BJ (cell line): ENCODE results near the gene KIFAP3. TPM values are rescaled to one million over a fixed set of nuclear protein-coding genes. Genes with fewer than 3 reads are reported as not detected.
"Not testable (repeated sequence)": the region's sequence is repeated elsewhere in the genome, so short reads cannot be mapped to it uniquely, and the experiment has no call there.

Experiments used
- CTCF ChIA-PET: fragments of 350-600 bp; formaldehyde crosslinking; extraction: SDS; loops from one replicate; lab custom pipeline; 2021; ENCODE audit warnings: antibody characterized with exemption, inconsistent platforms; lab: Yijun Ruan, JAX
- POLR2A ChIA-PET: fragments of 300-600 bp; sonication (Branson Sonifier 250); formaldehyde crosslinking; extraction: SDS; loops from one replicate; lab custom pipeline; 2021; ENCODE audit warnings: antibody characterized with exemption; lab: Charles Lee
- DNase-seq: peaks from one replicate; pipeline ENCODE4 v3.0.0-alpha.2; 2011; ENCODE audit warnings: low read depth
- H3K27me3 ChIP-seq: 2 replicates; pipeline ENCODE4 v1.6.0; 2011; ENCODE audit warnings: low read length; ENCODE audit not compliant: control insufficient read depth, insufficient read depth
- H3K36me3 ChIP-seq: 2 replicates; pipeline ENCODE4 v1.5.1; 2011; ENCODE audit warnings: low read length; ENCODE audit not compliant: control insufficient read depth, insufficient read depth
- H3K4me3 ChIP-seq: 2 replicates; pipeline ENCODE4 v1.5.1; 2011; ENCODE audit warnings: low read depth, mild to moderate bottlenecking, control low read depth, low read length
- CTCF ChIP-seq: IDR thresholded peaks from 2 replicates; pipeline ENCODE4 v1.5.1; 2011; ENCODE audit warnings: low read depth, mild to moderate bottlenecking, control low read depth, inconsistent platforms, low read length, moderate library complexity; ENCODE audit not compliant: insufficient read depth
- polyA plus RNA-seq: library from polyadenylated mRNA; depleted of rRNA; stranded (reverse); fragments of >200 nt; gene quantifications from 2 replicates; pipeline ENCODE4 v1.2.3, GENCODE V29; 2011

KIFAP3 gene
- polyA plus RNA-seq, 1 experiment, result 6.1 TPM

- no peaks in the 10 kb centered on the region for H3K36me3 ChIP-seq
- no peaks in the 10 kb centered on the region for H3K27me3 ChIP-seq
- no peak for TF ChIP-seq CTCF
- H3K4me3 ChIP-seq, result no peak overlapping the region
- ChIA-PET POLR2A (no interaction called here), CTCF (no interaction called here)
- DNase-seq, result no peak
Measured at GRCh38 chr1:170017478-170017877, 57.0 kb downstream of the KIFAP3 start.

- ChIA-PET POLR2A (no interaction called here), CTCF (no interaction called here)
- no peak for TF ChIP-seq CTCF
- no peak overlapping the region for H3K4me3 ChIP-seq
- no peak for DNase-seq
- no peaks in the 10 kb centered on the region for H3K27me3 ChIP-seq
- H3K36me3 ChIP-seq, result no peaks in the 10 kb centered on the region
Measured at GRCh38 chr1:170012920-170013319, 61.6 kb downstream of the KIFAP3 start.

GRCh38 chr1:170010443-170010842, 64.1 kb downstream of the KIFAP3 start:
- no peaks in the 10 kb centered on the region for H3K27me3 ChIP-seq
- DNase-seq, result peak; percentile 9
- no peaks in the 10 kb centered on the region for H3K36me3 ChIP-seq
- ChIA-PET CTCF (interaction anchor here (0.6 to 1.9 kb wide), 3 partner anchors 64 to 754 kb away, joined by 4 to 7 read pairs (median 5); partner anchors contain the start of gene KIFAP3), POLR2A (no interaction called here)
- TF ChIP-seq CTCF, result peak; percentile 53
- H3K4me3 ChIP-seq, result no peak overlapping the region

GRCh38 chr1:170009551-170009950, 64.9 kb downstream of the KIFAP3 start:
- no peak for DNase-seq
- no peaks in the 10 kb centered on the region for H3K27me3 ChIP-seq
- no peak for TF ChIP-seq CTCF
- no peaks in the 10 kb centered on the region for H3K36me3 ChIP-seq
- ChIA-PET CTCF (interaction anchor here (1.9 kb wide), 1 partner anchor 755 kb away, joined by 7 read pairs; no protein-coding TSS in a partner anchor), POLR2A (no interaction called here)
- no peak overlapping the region for H3K4me3 ChIP-seq

- H3K36me3 ChIP-seq, POLR2A ChIA-PET, H3K4me3 ChIP-seq, DNase-seq, H3K27me3 ChIP-seq, CTCF ChIA-PET: not testable (repeated sequence)
Measured at GRCh38 chr1:170008745-170009144, 65.8 kb downstream of the KIFAP3 start.

- H3K4me3 ChIP-seq, H3K36me3 ChIP-seq, CTCF ChIA-PET, H3K27me3 ChIP-seq, DNase-seq, POLR2A ChIA-PET: not testable (repeated sequence)
Measured at GRCh38 chr1:170003270-170003835, 71.1 kb downstream of the KIFAP3 start.
